OCI-LY1 (cell line): ENCODE results near the gene IL1RAPL2.

Experiments
- EZH2 ChIP-seq: fragments of 200-600 bp; sonication (generic), shearing (Covaris generic); IDR thresholded peaks from 2 replicates; pipeline ENCODE4 v1.8.0; 2017; ENCODE audit warnings: borderline replicate concordance, mixed run types, mild to moderate bottlenecking, antibody characterized with exemption, low read length, moderate library complexity, mixed read lengths
- TF ChIP-seq, protein P1 (sequence below): fragments of 200-600 bp; sonication (generic), shearing (Covaris generic); IDR thresholded peaks from 2 replicates; pipeline ENCODE4 v1.5.1; 2017; ENCODE audit warnings: mild to moderate bottlenecking, antibody characterized with exemption, low read length, moderate library complexity, mixed read lengths

- TF ChIP-seq, protein P1, sequence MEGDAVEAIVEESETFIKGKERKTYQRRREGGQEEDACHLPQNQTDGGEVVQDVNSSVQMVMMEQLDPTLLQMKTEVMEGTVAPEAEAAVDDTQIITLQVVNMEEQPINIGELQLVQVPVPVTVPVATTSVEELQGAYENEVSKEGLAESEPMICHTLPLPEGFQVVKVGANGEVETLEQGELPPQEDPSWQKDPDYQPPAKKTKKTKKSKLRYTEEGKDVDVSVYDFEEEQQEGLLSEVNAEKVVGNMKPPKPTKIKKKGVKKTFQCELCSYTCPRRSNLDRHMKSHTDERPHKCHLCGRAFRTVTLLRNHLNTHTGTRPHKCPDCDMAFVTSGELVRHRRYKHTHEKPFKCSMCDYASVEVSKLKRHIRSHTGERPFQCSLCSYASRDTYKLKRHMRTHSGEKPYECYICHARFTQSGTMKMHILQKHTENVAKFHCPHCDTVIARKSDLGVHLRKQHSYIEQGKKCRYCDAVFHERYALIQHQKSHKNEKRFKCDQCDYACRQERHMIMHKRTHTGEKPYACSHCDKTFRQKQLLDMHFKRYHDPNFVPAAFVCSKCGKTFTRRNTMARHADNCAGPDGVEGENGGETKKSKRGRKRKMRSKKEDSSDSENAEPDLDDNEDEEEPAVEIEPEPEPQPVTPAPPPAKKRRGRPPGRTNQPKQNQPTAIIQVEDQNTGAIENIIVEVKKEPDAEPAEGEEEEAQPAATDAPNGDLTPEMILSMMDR = no peak
- TF ChIP-seq EZH2 = no peak
These were observed 1043.5 kb downstream of the IL1RAPL2 start for GRCh38 chrX:105609530-105609929.
